ENCODE results near the gene GGA1. TPM values are rescaled to one million over a fixed set of nuclear protein-coding genes. Genes with fewer than 3 reads are reported as not detected.
A peak's percentile ranks its signal among the peaks of the same experiment; 100 is the strongest.

Gene GGA1
- total RNA-seq, 3 donors from 2014 or later = 70.4 to 79.0 (median 74.3) TPM

DNA sequence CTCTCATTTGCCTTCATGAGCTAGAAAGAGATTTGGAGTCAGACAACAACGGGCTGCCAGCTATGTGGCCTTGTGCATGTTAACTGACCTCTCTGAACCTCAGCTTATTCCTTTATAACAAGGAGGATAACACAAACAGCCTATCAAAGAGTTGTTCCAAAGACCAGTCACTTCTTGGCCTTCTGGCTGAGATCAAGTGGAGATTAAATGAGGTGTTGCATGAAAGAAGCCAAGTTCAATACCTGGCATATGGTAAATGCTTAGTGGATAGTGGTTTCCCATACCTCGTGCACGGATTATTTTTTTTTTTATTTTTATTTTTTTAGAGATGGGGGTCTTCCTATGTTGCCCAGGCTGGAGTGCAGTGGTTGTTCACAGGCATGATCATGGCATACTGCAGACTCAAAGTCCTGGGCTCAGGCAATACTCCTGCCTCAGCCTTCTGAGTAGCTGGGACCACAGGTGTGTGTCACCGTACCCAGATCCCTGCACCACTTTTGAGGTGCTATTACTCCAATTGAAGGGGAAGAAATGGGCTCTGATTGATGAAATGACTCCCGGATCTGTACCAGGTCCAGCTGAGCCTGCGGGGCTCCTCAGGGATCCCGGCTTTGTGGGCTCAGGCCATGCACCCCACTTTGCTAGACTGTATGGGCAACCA lies 71.7 kb downstream of the GGA1 start:
- intact Hi-C loops (cut with DNase I, micrococcal nuclease) = loop anchor here (5.0 to 10.0 kb wide), 2 partner anchors 38 to 56 kb away; no protein-coding TSS in a partner anchor
- Histone ChIP-seq H3K4me3 (no peak overlapping the region), H3K4me1 (ENCODE audit: low read depth) (peaks cover 41% of the 10 kb centered on the region), H3K9me3 (no peaks in the 10 kb centered on the region), H3K36me3 (ENCODE audit: low read depth) (peaks cover 3% of the 10 kb centered on the region)
- DNase-seq = no peak
- TF ChIP-seq, protein P1, sequence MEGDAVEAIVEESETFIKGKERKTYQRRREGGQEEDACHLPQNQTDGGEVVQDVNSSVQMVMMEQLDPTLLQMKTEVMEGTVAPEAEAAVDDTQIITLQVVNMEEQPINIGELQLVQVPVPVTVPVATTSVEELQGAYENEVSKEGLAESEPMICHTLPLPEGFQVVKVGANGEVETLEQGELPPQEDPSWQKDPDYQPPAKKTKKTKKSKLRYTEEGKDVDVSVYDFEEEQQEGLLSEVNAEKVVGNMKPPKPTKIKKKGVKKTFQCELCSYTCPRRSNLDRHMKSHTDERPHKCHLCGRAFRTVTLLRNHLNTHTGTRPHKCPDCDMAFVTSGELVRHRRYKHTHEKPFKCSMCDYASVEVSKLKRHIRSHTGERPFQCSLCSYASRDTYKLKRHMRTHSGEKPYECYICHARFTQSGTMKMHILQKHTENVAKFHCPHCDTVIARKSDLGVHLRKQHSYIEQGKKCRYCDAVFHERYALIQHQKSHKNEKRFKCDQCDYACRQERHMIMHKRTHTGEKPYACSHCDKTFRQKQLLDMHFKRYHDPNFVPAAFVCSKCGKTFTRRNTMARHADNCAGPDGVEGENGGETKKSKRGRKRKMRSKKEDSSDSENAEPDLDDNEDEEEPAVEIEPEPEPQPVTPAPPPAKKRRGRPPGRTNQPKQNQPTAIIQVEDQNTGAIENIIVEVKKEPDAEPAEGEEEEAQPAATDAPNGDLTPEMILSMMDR (IDR thresholded peaks at IDR 0.05) = no peak
- no peak for ATAC-seq

DNA sequence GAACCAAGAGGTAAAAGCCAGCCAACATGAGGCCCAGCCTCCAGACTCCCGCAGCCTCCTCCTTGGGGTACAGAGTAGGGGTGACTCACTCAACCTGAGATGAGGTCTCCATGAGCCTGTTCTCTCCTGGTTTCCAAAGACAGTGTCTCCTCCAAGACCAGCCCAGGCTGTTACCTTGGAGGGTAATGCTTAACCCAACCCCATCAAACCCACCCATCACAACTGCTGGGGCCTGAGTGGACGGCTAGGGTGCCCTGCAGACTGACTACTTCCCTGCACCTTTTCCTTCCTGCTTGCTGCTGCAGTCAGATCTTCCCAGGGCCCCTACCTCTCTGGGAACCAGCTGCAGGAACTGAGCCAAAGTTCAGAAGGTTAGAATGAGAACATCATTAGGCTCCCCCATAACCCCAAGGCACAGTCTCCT lies 72.4 kb downstream of the GGA1 start:
- Histone ChIP-seq H3K4me1 (ENCODE audit: low read depth) (peaks cover 42% of the 10 kb centered on the region), H3K4me3 (no peak overlapping the region), H3K9me3 (no peaks in the 10 kb centered on the region), H3K36me3 (ENCODE audit: low read depth) (peaks cover 3% of the 10 kb centered on the region)
- no peak for DNase-seq
- TF ChIP-seq, protein P1 (IDR thresholded peaks at IDR 0.05) = no peak
- intact Hi-C loops (cut with DNase I, micrococcal nuclease) = loop anchor here (5.0 to 10.0 kb wide), 2 partner anchors 39 to 56 kb away; no protein-coding TSS in a partner anchor
- no peak for ATAC-seq

DNA sequence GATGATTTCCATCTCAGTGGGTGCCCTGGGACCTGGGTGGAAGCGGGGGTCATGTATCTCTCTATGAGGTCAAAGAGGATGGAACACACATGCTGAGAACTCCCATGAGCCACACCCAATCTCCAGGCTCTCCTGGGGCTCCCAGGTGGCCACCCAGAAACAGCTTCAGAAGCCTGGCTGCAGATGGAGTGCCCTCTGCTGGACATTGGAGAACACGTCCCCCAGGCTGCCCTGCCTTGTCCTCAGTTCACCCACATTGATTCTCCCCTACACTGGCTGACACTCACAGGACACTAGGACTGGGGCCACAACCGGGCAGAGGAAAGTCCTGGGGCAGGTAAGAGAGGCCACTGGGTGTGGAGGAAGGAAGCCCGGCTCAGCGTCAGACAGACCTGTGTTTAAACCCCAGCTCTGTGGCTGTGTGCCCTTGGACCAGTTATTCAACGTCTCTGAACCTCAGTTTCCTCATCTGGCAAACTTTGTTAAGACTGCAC lies 73.0 kb downstream of the GGA1 start:
- DNase-seq = peak; percentile 85 to 88 (median 86)
- Histone ChIP-seq H3K4me3 (no peak overlapping the region), H3K4me1 (ENCODE audit: low read depth) (peaks cover 37% of the 10 kb centered on the region), H3K36me3 (ENCODE audit: low read depth) (peaks cover 3% of the 10 kb centered on the region), H3K9me3 (no peaks in the 10 kb centered on the region)
- intact Hi-C loops (cut with DNase I, micrococcal nuclease) = loop anchor here (5.0 to 10.0 kb wide), 2 partner anchors 39 to 57 kb away; no protein-coding TSS in a partner anchor
- peak; percentile 64 for ATAC-seq
- TF ChIP-seq, protein P1 (IDR thresholded peaks at IDR 0.05) = peak; percentile 88

Other genes starting within 250 kb of the GGA1 start
- under 1 TPM in 2 of 3 donors, not detected in 1; 0.35 to 0.54 TPM for gene ELFN2, start 181.4 kb upstream of the GGA1 start, total RNA-seq
- 10 to 100 TPM; 11.3 to 16.1 (median 13.7) TPM for gene MFNG, start 122.5 kb upstream of the GGA1 start, total RNA-seq
- gene CARD10, start 89.4 kb upstream of the GGA1 start, total RNA-seq = 10 to 100 TPM; 43.3 to 74.1 (median 60.5) TPM
- gene CDC42EP1, start 48.4 kb upstream of the GGA1 start, total RNA-seq = 10 to 100 TPM; 31.5 to 52.0 (median 48.2) TPM
- gene LGALS2, start 28.7 kb upstream of the GGA1 start, total RNA-seq = 10 to 100 TPM; 10.7 to 93.5 (median 23.1) TPM
- 10 to 100 TPM; 48.8 to 98.2 (median 96.6) TPM for gene SH3BP1, start 30.8 kb downstream of the GGA1 start, total RNA-seq
- gene PDXP, start 49.9 kb downstream of the GGA1 start, total RNA-seq = 10 to 100 TPM; 26.8 to 43.3 (median 40.6) TPM
- 100 to 1,000 TPM in 2 of 3 donors, 10 to 100 TPM in 1; 54.6 to 376 (median 150) TPM for gene LGALS1, start 66.8 kb downstream of the GGA1 start, total RNA-seq
- gene NOL12, start 77.5 kb downstream of the GGA1 start, total RNA-seq = 10 to 100 TPM; 28.5 to 45.3 (median 42.6) TPM
- 100 to 1,000 TPM in 1 of 3 donors, 10 to 100 TPM in 2; 78.2 to 107 (median 78.6) TPM for gene TRIOBP, start 88.2 kb downstream of the GGA1 start, total RNA-seq
- gene GCAT, start 199.1 kb downstream of the GGA1 start, total RNA-seq = 10 to 100 TPM in 2 of 3 donors, 1 to 10 TPM in 1; 9.2 to 15.6 (median 13.6) TPM
- not detected for gene GALR3, start 214.5 kb downstream of the GGA1 start, total RNA-seq
- gene ANKRD54, start 235.5 kb downstream of the GGA1 start, total RNA-seq = 10 to 100 TPM; 18.2 to 36.7 (median 28.1) TPM
- gene EIF3L, start 240.6 kb downstream of the GGA1 start, total RNA-seq = 100 to 1,000 TPM; 365 to 477 (median 414) TPM